GM23248 (cell line): ENCODE data around the gene TMEM244.

ENCODE experiments used
- EZH2 ChIP-seq: fragments of 200-600 bp; sonication (generic); IDR thresholded peaks from 2 replicates; pipeline ENCODE4 v1.6.1; 2018; ENCODE audit warnings: antibody characterized with exemption, mild to moderate bottlenecking; ENCODE audit not compliant: insufficient read depth, poor library complexity, severe bottlenecking
- EZH2phosphoT487 ChIP-seq: fragments of 200-600 bp; sonication (generic); IDR thresholded peaks from 2 replicates; pipeline ENCODE4 v1.6.1; 2018; ENCODE audit warnings: antibody characterized with exemption, moderate library complexity, mild to moderate bottlenecking, low read depth; ENCODE audit not compliant: insufficient read depth

GRCh38 chr6:129857838-129858237 is 3.3 kb downstream of the TMEM244 start:
- TF ChIP-seq EZH2 = no peak
- no peak for TF ChIP-seq EZH2phosphoT487
